NCI-H1436 (cell line): ENCODE measurements around the gene HDAC1.
"Not testable (repeated sequence)": the region's sequence is repeated elsewhere in the genome, so short reads cannot be mapped to it uniquely, and the experiment has no call there.

Source experiments
- DNase-seq: peaks from one replicate; lab custom pipeline; 2025; lab: John Stamatoyannopoulos, UW

Gene HDAC1

GRCh38 chr1:32349211-32349708, 57.4 kb downstream of the HDAC1 start:
- no peak for DNase-seq

DNA sequence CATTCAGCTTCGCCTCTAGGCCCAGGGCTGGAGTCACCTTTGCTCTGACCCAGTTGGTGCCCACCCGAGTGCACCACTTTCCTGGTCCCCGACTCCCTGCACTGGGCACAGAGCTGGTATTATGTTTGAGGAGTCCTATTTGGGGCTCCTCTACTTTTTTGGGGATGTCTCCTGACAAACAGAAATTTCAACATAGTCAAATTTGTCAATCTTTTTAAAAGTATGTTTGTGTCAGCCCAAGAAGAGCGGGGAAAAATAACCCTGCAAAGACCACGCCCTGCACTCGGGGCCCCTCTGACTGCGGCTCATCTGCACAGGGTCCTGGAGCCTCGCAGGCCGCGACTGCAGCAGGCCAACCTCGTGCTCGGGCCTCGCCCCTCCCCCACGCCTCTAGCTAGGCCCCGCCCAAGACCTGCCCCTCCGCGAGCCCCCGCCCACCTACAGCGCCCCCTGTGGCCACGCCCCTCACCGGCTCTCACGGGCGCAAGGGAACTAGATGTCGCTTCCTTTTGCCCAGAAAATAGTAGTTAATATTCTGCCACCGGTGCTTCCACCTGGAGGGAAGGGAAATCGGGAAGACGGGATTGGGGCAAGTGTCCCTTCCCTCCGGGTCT, 59.0 kb downstream of the HDAC1 start:
- DNase-seq: peak; percentile 73

DNA sequence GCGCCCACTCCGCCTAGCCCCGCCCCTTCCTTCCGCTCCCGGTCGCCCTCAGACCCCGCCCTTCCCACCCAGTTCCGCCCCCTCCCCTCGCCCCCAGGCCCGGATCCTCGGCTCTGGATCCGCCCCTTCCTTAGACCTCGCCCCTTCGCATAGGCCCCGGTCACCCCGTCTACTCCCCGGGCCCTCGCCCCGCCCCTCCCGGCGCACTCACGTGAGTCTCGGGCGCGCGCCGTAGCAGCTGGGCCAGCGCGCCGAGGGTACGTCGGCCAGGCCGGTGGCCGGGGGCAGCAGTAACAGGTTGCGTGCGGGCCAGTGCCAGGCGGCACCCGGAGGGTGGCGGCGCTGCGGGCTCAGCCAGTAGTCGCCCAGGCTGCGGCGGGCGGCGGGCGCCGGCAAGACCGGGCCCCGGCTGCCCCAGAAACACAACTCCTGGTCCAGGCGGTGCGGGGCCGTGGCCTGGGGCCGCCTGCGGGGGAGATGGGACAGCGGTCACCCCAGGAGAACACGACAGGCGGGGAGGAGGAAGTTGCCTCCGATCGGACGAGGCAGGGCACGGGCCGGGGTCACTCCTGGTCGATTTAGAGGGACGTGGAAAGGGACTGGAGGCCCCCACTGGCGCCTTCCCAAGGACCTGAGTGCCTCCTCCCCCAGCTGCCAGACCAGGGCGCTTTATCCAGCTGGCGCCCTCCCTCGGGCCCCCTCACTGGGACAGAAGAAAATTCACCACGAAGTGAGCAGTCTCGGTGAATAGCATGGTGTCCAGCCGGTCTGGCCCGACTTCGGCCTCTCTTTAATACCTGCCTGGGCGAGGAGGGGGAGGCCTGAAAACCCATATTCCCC, 59.7 kb downstream of the HDAC1 start:
- DNase-seq: peak; percentile 96

GRCh38 chr1:32352239-32352745, 60.4 kb downstream of the HDAC1 start:
- no peak for DNase-seq

- no peak for DNase-seq
Measured at GRCh38 chr1:32352831-32353383, 61.0 kb downstream of the HDAC1 start.

- no peak for DNase-seq
Measured at GRCh38 chr1:32353431-32353830, 61.5 kb downstream of the HDAC1 start.

DNA sequence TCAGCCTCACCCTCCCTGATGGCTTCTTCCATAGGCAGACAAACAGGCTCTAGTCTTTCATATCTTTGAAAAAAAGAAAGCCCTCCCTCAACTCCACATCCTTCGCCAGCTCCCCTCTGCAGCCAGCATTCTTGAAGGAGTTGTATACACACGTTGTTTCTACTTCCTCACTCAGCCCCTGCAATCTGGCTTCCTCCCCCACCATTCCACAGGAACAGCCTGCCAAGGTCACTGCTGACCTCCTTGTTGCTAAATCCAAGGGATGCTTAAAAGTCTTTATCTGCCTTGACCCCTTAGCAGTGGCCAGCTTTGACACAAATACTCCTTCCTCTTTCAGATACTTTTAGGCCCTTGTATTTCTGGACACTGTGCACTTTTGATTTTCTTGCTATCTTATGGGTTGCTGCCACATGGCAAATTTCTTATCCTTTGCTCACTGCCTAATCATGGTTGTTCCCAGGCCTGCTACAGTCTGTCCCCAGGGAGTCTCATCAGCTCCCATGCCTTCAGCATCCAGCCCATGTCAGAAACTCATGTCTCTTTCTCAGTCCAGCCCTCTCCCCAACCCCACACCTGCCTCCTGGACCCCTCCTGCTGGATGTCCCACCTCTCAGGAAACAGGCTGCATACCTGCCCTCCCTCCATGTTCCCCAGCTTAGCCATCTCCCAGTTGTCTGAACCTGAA, 62.1 kb downstream of the HDAC1 start:
- no peak for DNase-seq

DNA sequence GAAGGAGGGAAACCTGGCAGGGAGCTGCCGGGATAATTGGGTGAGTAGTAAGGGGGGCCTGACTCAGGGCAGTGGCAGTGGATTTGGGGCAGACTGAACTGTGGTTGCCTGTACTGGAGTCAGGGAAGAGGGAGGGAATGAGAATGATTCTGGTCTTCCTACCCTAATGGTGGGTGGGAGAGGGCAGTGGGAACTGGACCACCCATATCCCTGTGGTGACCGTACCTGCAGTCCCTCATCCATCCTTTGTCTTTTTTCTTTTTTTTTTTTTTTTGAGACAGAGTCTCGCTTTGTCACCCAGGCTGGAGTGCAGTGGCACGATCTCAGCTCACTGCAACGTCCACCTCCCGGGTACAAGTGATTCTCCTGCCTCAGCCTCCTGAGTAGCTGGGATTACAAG, 63.9 kb downstream of the HDAC1 start:
- not testable (repeated sequence) for DNase-seq

GRCh38 chr1:32356478-32356877, 64.6 kb downstream of the HDAC1 start:
- no peak for DNase-seq

GRCh38 chr1:32357614-32358013, 65.7 kb downstream of the HDAC1 start:
- no peak for DNase-seq

GRCh38 chr1:32358435-32358834, 66.6 kb downstream of the HDAC1 start:
- DNase-seq: no peak

DNA sequence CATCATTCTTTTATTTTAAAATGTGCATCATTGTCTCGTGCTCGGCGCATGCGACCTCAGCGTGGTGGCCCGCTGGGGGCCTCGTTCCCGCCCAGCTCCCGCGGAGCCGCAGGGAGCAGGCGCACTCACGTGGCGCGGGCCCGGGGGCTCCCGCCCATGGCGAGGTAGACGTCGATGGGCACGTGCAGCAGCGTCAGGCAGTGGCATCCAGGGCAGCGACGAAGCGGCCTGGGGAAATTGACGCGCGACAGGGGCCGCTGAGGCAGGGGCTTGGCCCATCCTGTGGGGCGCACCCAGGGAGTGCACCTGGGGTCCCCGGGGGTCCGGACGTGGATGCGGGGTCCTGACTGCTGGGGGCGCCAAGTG, 69.4 kb downstream of the HDAC1 start:
- DNase-seq: no peak

DNA sequence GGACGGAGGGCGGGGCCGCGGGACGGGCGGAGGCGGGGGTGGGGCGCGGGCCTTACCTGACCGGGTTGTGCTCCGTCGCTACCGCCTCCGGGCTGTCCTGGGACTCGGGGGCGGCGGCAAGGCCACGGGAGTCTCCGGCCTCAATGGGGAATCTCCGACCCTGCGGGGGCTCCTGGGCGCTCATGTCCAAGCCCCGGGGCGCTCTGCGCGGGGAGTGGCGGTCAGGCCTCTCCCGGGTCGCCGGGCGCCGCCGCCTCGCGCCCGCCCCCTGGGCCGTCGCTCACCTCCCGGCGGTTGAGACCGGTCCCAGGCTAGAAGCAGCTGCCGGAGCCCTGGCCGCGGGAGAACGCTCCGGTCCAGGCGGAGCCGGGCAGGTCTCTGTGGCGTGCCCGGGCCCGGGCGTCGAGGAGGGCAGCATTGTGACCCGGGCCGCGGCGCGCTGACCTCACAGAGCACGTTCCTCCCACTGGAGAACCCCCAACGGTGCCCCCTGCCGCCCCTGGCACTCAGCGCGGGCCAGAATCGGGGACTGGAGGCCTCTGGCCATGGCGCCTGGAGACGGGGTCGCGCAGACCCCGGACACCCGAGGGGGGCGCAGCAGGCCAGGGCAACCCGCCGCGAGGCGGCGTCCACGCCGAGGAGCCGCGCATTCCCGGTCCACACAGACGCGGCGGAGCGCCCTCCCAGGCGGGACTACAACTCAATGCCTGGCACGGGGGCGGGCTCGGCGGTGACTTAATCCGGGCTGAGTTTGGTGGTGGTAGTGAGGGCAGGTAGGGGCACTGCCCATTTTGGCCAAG, 70.0 kb downstream of the HDAC1 start:
- DNase-seq: no peak

GRCh38 chr1:32362474-32363313, 70.8 kb downstream of the HDAC1 start, which contains the start of the genes FAM229A and TSSK3:
Gene FAM229A (minus strand): TSS chr1:32362485. CDS start chr1:32362091, 394 bp downstream.
Gene TSSK3 (plus strand): TSS chr1:32362539. CDS start chr1:32362702, 163 bp downstream.
- DNase-seq: no peak

DNA sequence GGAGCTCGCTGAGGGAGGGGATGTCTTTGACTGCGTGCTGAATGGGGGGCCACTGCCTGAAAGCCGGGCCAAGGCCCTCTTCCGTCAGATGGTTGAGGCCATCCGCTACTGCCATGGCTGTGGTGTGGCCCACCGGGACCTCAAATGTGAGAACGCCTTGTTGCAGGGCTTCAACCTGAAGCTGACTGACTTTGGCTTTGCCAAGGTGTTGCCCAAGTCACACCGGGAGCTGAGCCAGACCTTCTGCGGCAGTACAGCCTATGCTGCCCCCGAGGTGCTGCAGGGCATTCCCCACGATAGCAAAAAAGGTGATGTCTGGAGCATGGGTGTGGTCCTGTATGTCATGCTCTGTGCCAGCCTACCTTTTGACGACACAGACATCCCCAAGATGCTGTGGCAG, 71.8 kb downstream of the HDAC1 start:
- no peak for DNase-seq

GRCh38 chr1:32364836-32365235, 73.0 kb downstream of the HDAC1 start:
- no peak for DNase-seq

- no peak for DNase-seq
Measured at GRCh38 chr1:32365445-32365844, 73.6 kb downstream of the HDAC1 start.

GRCh38 chr1:32367912-32368635, 76.2 kb downstream of the HDAC1 start:
- no peak for DNase-seq

- DNase-seq: no peak
Measured at GRCh38 chr1:32372149-32372756, 80.4 kb downstream of the HDAC1 start.
